ENCODE results near the gene DUSP9. TPM values are rescaled to one million over a fixed set of nuclear protein-coding genes. Genes with fewer than 3 reads are reported as not detected.

Gene DUSP9
- total RNA-seq, 1 experiment from 2014 or later = 12.0 TPM

- POLR2A ChIA-PET = no interaction called here
Measured at GRCh38 chrX:153624196-153625091, 22.6 kb upstream of the DUSP9 start.

GRCh38 chrX:153625271-153626024, 21.6 kb upstream of the DUSP9 start:
- no peak for DNase-seq
- H3K4me1 Mint-ChIP-seq (ENCODE audit: low read depth, unreplicated experiment) = peaks cover 11% of the 10 kb centered on the region
- TF ChIP-seq CTCF (IDR thresholded peaks at IDR 0.05; ENCODE audit: insufficient read depth in 1 of 2, low read depth in 1 of 2, low read length in 1 of 2, severe bottlenecking in 1 of 2, unreplicated experiment in 1 of 2) = no peak
- no peaks in the 10 kb centered on the region for H3K27me3 Mint-ChIP-seq (ENCODE audit: insufficient read depth, unreplicated experiment)
- no peaks in the 10 kb centered on the region for H3K36me3 Mint-ChIP-seq (ENCODE audit: insufficient read depth, unreplicated experiment)
- H3K27ac Mint-ChIP-seq (ENCODE audit: unreplicated experiment) = no peak overlapping the region
- no peak overlapping the region for H3K4me3 Mint-ChIP-seq (ENCODE audit: unreplicated experiment)
- H3K4me1 ChIP-seq = peaks cover 4% of the 10 kb centered on the region; the same call in 1 of the 2 replicates
- no TSS peak for BruUV-seq (replicated peaks)
- intact Hi-C loops (cut with micrococcal nuclease; ENCODE audit: unreplicated experiment) = no loop called here
- POLR2A ChIA-PET = no interaction called here
- H3K4me3 ChIP-seq (ENCODE audit: low read depth, low read length) = no peak overlapping the region
- no peaks in the 10 kb centered on the region for H3K9me3 Mint-ChIP-seq (ENCODE audit: unreplicated experiment)
- CTCF ChIA-PET = interaction anchor here (0.7 kb wide), 1 partner anchor 675 kb away, joined by 7 read pairs; no protein-coding TSS in a partner anchor
- H3K27me3 ChIP-seq (replicated peaks; ENCODE audit: control insufficient read depth, insufficient read depth, low read length) = no peaks in the 10 kb centered on the region
- no peaks in the 10 kb centered on the region for H3K9me3 ChIP-seq
- no peaks in the 10 kb centered on the region for H3K36me3 ChIP-seq (ENCODE audit: control insufficient read depth, insufficient read depth, low read length)

More at GRCh38 chrX:153624196-153625091, 22.6 kb upstream of the DUSP9 start:
- no peak for DNase-seq
- CTCF ChIA-PET = interaction anchor here (0.7 kb wide), 1 partner anchor 676 kb away, joined by 7 read pairs; no protein-coding TSS in a partner anchor
- BruUV-seq (replicated peaks) = no TSS peak
- peaks cover 4% of the 10 kb centered on the region; the same call in 1 of the 2 replicates for H3K4me1 ChIP-seq
- Mint-ChIP-seq H3K27ac (ENCODE audit: unreplicated experiment) (no peak overlapping the region), H3K27me3 (ENCODE audit: insufficient read depth, unreplicated experiment) (no peaks in the 10 kb centered on the region), H3K4me1 (ENCODE audit: low read depth, unreplicated experiment) (peaks cover 11% of the 10 kb centered on the region), H3K36me3 (ENCODE audit: insufficient read depth, unreplicated experiment) (no peaks in the 10 kb centered on the region), H3K9me3 (ENCODE audit: unreplicated experiment) (no peaks in the 10 kb centered on the region), H3K4me3 (ENCODE audit: unreplicated experiment) (no peak overlapping the region)
- no peaks in the 10 kb centered on the region for H3K27me3 ChIP-seq (replicated peaks; ENCODE audit: control insufficient read depth, insufficient read depth, low read length)
- no peaks in the 10 kb centered on the region for H3K36me3 ChIP-seq (ENCODE audit: control insufficient read depth, insufficient read depth, low read length)
- no peak for TF ChIP-seq CTCF (IDR thresholded peaks at IDR 0.05; ENCODE audit: insufficient read depth in 1 of 2, low read depth in 1 of 2, low read length in 1 of 2, severe bottlenecking in 1 of 2, unreplicated experiment in 1 of 2)
- no peak overlapping the region for H3K4me3 ChIP-seq (ENCODE audit: low read depth, low read length)
- intact Hi-C loops (cut with micrococcal nuclease; ENCODE audit: unreplicated experiment) = no loop called here
- no peaks in the 10 kb centered on the region for H3K9me3 ChIP-seq

GRCh38 chrX:153626025-153626633, 20.9 kb upstream of the DUSP9 start:
- no peaks in the 10 kb centered on the region for H3K36me3 ChIP-seq (ENCODE audit: control insufficient read depth, insufficient read depth, low read length)
- H3K9me3 ChIP-seq = no peaks in the 10 kb centered on the region
- no peaks in the 10 kb centered on the region for H3K27me3 Mint-ChIP-seq (ENCODE audit: insufficient read depth, unreplicated experiment)
- no peaks in the 10 kb centered on the region for H3K27me3 ChIP-seq (replicated peaks; ENCODE audit: control insufficient read depth, insufficient read depth, low read length)
- H3K27ac Mint-ChIP-seq (ENCODE audit: unreplicated experiment) = no peak overlapping the region
- H3K4me1 Mint-ChIP-seq (ENCODE audit: low read depth, unreplicated experiment) = peaks cover 11% of the 10 kb centered on the region
- BruUV-seq (replicated peaks) = no TSS peak
- TF ChIP-seq CTCF (IDR thresholded peaks at IDR 0.05; ENCODE audit: insufficient read depth in 1 of 2, low read depth in 1 of 2, low read length in 1 of 2, severe bottlenecking in 1 of 2, unreplicated experiment in 1 of 2) = no peak
- CTCF ChIA-PET = no interaction called here
- POLR2A ChIA-PET = no interaction called here
- DNase-seq = no peak
- H3K9me3 Mint-ChIP-seq (ENCODE audit: unreplicated experiment) = no peaks in the 10 kb centered on the region
- intact Hi-C loops (cut with micrococcal nuclease; ENCODE audit: unreplicated experiment) = no loop called here
- H3K36me3 Mint-ChIP-seq (ENCODE audit: insufficient read depth, unreplicated experiment) = no peaks in the 10 kb centered on the region
- H3K4me3 Mint-ChIP-seq (ENCODE audit: unreplicated experiment) = no peak overlapping the region
- peaks cover 4% of the 10 kb centered on the region; the same call in 1 of the 2 replicates for H3K4me1 ChIP-seq
- H3K4me3 ChIP-seq (ENCODE audit: low read depth, low read length) = no peak overlapping the region
